ENCODE measurements around the gene HES5. TPM values are rescaled to one million over a fixed set of nuclear protein-coding genes. Genes with fewer than 3 reads are reported as not detected.

HES5 gene
- total and polyA plus RNA-seq, 2 of the 4 experiments (the other 2 are of a cell fraction), result not detected

GRCh38 chr1:2528016-2528415 is 2.0 kb downstream of the HES5 start:
- Histone ChIP-seq H3K23ac (ENCODE audit: low read depth, low read length) (no peak overlapping the region), H3K18ac (ENCODE audit: low read depth, low read length) (no peak overlapping the region), H3K9ac (ENCODE audit: low read depth, low read length) (no peak overlapping the region), H3K4ac (ENCODE audit: low read depth, low read length) (no peak overlapping the region), H2BK5ac (ENCODE audit: low read depth, low read length, poor library complexity, severe bottlenecking) (no peak overlapping the region), H2BK120ac (ENCODE audit: low read depth, low read length) (no peak overlapping the region), H3K27ac (ENCODE audit: insufficient read depth, low read length) (no peak overlapping the region), H3K14ac (replicated peaks; ENCODE audit: low read depth, low read length) (no peak overlapping the region), H3K4me3 (ENCODE audit: insufficient read depth, low read depth, low read length) (no peak overlapping the region), H2AK5ac (ENCODE audit: low read depth, low read length) (no peak overlapping the region), H2AK9ac (replicated peaks; ENCODE audit: low read depth, low read length, poor library complexity) (no peak overlapping the region), H3K9me3 (ENCODE audit: control insufficient read depth, insufficient read depth, low read length) (no peaks in the 10 kb centered on the region), H3K36me3 (ENCODE audit: control insufficient read depth, insufficient read depth, low read length) (no peaks in the 10 kb centered on the region), H2BK20ac (ENCODE audit: low read depth, low read length) (no peak overlapping the region), H4K91ac (ENCODE audit: insufficient read depth, low read depth, low read length) (no peak overlapping the region), H3K4me2 (ENCODE audit: low read depth, low read length) (no peak overlapping the region), H4K5ac (ENCODE audit: low read depth, low read length) (no peak overlapping the region), H4K20me1 (ENCODE audit: insufficient read depth, low read length) (peaks cover 30% of the 10 kb centered on the region), H4K8ac (ENCODE audit: low read depth in 2 of 2, low read length in 2 of 2) (no peak overlapping the region), H2BK15ac (ENCODE audit: low read depth, low read length) (no peak overlapping the region), H3K27me3 (ENCODE audit: control insufficient read depth, insufficient read depth, low read length) (peaks cover 23% of the 10 kb centered on the region; the same call in 1 of the 2 replicates), H3K79me1 (ENCODE audit: low read depth in 1 of 2, low read length in 2 of 2) (peaks cover under 1 to 26% of the 10 kb centered on the region in 2 experiments; a peak in 3 of 4 replicates), H3K4me1 (ENCODE audit: control insufficient read depth, insufficient read depth, low read length) (peaks cover 24% of the 10 kb centered on the region), H2AFZ (replicated peaks; ENCODE audit: low read length, poor library complexity) (no peak overlapping the region), H3K56ac (ENCODE audit: extremely low read depth, insufficient read depth, low read length) (no peak overlapping the region), H3K9me1 (ENCODE audit: insufficient read depth, low read length) (peaks cover 7% of the 10 kb centered on the region)
- dilution Hi-C loops (cut with HindIII; ENCODE audit: low sequenced_read_pairs, unreplicated experiment) (no loop called here), in situ Hi-C loops (cut with MboI; ENCODE audit: low sequenced_read_pairs) (loop anchor here (25.0 kb wide), 1 partner anchor 341 kb away; the partner anchor contains the start of gene FAAP20), intact Hi-C loops (cut with micrococcal nuclease) (loop anchor here (5.0 kb wide), 1 partner anchor 116 kb away; the partner anchor contains the start of gene PEX10)
- TF ChIP-seq BHLHE40 (IDR thresholded peaks at IDR 0.05; ENCODE audit: low read depth, low read length) (no peak), NFE2L2 (IDR thresholded peaks at IDR 0.05; ENCODE audit: low read depth, low read length) (no peak), MXI1 (IDR thresholded peaks at IDR 0.05; ENCODE audit: borderline replicate concordance, low read depth, low read length) (no peak), FOS (IDR thresholded peaks at IDR 0.05; ENCODE audit: low read depth, low read length) (no peak), RAD21 (IDR thresholded peaks at IDR 0.05; ENCODE audit: low read length) (no peak), ELK1 (IDR thresholded peaks at IDR 0.05; ENCODE audit: borderline replicate concordance, low read depth, low read length) (no peak), RFX5 (IDR thresholded peaks at IDR 0.05; ENCODE audit: low read depth, low read length) (no peak), POLR2A (IDR thresholded peaks at IDR 0.05; ENCODE audit: low read depth, low read length) (no peak), CEBPB (IDR thresholded peaks at IDR 0.05; ENCODE audit: low read depth, low read length) (no peak), MAZ (IDR thresholded peaks at IDR 0.05; ENCODE audit: borderline replicate concordance, low read depth, low read length) (no peak), CHD1 (IDR thresholded peaks at IDR 0.05; ENCODE audit: low read depth, low read length) (no peak), SMC3 (IDR thresholded peaks at IDR 0.05; ENCODE audit: low read depth, low read length) (no peak), USF2 (IDR thresholded peaks at IDR 0.05; ENCODE audit: low read depth, low read length) (no peak)
- TF ChIP-seq, protein P1, sequence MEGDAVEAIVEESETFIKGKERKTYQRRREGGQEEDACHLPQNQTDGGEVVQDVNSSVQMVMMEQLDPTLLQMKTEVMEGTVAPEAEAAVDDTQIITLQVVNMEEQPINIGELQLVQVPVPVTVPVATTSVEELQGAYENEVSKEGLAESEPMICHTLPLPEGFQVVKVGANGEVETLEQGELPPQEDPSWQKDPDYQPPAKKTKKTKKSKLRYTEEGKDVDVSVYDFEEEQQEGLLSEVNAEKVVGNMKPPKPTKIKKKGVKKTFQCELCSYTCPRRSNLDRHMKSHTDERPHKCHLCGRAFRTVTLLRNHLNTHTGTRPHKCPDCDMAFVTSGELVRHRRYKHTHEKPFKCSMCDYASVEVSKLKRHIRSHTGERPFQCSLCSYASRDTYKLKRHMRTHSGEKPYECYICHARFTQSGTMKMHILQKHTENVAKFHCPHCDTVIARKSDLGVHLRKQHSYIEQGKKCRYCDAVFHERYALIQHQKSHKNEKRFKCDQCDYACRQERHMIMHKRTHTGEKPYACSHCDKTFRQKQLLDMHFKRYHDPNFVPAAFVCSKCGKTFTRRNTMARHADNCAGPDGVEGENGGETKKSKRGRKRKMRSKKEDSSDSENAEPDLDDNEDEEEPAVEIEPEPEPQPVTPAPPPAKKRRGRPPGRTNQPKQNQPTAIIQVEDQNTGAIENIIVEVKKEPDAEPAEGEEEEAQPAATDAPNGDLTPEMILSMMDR (conservative IDR thresholded peaks at IDR 0.05; ENCODE audit: low read depth, low read length), result no peak
- ATAC-seq (ENCODE audit: low read depth), result no peak
- no peak for DNase-seq
- CTCF ChIA-PET, result interaction anchor here (0.6 kb wide), 1 partner anchor 14 kb away, joined by 8 read pairs; no protein-coding TSS in a partner anchor
- 82% methylated on average over 9 of the region's 12 CpGs; no CpG with 5 or more reads in 1 of the 2 experiments for WGBS, 2 experiments (ENCODE audit: extremely low coverage in 2 of 2, insufficient read length in 1 of 2)
- BruUV-seq (replicated peaks), result no TSS peak
- POLR2A ChIA-PET (ENCODE audit: unreplicated experiment), result no interaction called here
